B cell (primary cell): ENCODE measurements around the gene EGFLAM. TPM values are rescaled to one million over a fixed set of nuclear protein-coding genes. Genes with fewer than 3 reads are reported as not detected.

Experiments
- ATAC-seq: fragments of 200-7000 bp; cut with Tn5 transposase; one replicate; pipeline ENCODE4 v1.10.0; 2021; ENCODE audit warnings: low read depth, mild to moderate bottlenecking, moderate number of reproducible peaks, moderate library complexity
- CTCF ChIA-PET: fragments of 350-600 bp; sonication (Branson Sonifier 250); formaldehyde crosslinking; loops from one replicate; lab custom pipeline; 2021; ENCODE audit warnings: antibody characterized with exemption, inconsistent platforms; lab: Charles Lee
- POLR2A ChIA-PET: fragments of 350-600 bp; sonication (Branson Sonifier 250); formaldehyde crosslinking; loops from one replicate; lab custom pipeline; 2021; ENCODE audit warnings: antibody characterized with exemption; lab: Charles Lee
- DNase-seq: peaks from one replicate; pipeline ENCODE4 v3.0.0; 2013
- H2AFZ ChIP-seq: 2 replicates; pipeline ENCODE4 v1.6.1; 2012; ENCODE audit warnings: mild to moderate bottlenecking, low read depth, low read length; ENCODE audit not compliant: insufficient read depth, poor library complexity, severe bottlenecking
- H3K27ac ChIP-seq, 2 donors: 1 replicate in 1 of 2; 2 replicates in 1 of 2; pipeline ENCODE4 v1.5.1; 2012 to 2013; ENCODE audit warnings: low read length in 2 of 2, mild to moderate bottlenecking in 2 of 2, moderate library complexity in 1 of 2
- H3K27me3 ChIP-seq, 4 experiments: fragments of 200-600 bp in 1 of 4; sonication (generic) in 1 of 4; replicated peaks in 1 of 4; 1 replicate in 2 of 4; 2 replicates in 2 of 4; pipeline versions ENCODE4 v1.6.1 to v1.7.0; 2013 to 2016; ENCODE audit warnings: low read length in 3 of 4, mild to moderate bottlenecking in 2 of 4, mixed read lengths in 1 of 4, moderate library complexity in 1 of 4; ENCODE audit not compliant: insufficient read depth in 4 of 4, control insufficient read depth in 3 of 4; ENCODE audit errors: control extremely low read depth in 1 of 4
- H3K36me3 ChIP-seq, 2 experiments: replicated peaks in 1 of 2; 1 replicate in 1 of 2; 2 replicates in 1 of 2; pipeline versions ENCODE4 v1.6.1 to v1.7.1; 2013; ENCODE audit warnings: low read length in 1 of 2; ENCODE audit not compliant: insufficient read depth in 2 of 2, control insufficient read depth in 1 of 2; ENCODE audit errors: control extremely low read depth in 1 of 2, extremely low read depth in 1 of 2
- H3K4me1 ChIP-seq, 2 donors: fragments of 200-600 bp in 1 of 2; sonication (generic) in 1 of 2; 1 replicate in 1 of 2; 2 replicates in 1 of 2; pipeline versions ENCODE4 v1.5.1 to v1.6.1; 2013 to 2017; ENCODE audit warnings: low read length in 2 of 2; ENCODE audit not compliant: control insufficient read depth in 2 of 2, insufficient read depth in 2 of 2
- H3K4me2 ChIP-seq: replicated peaks from 2 replicates; pipeline ENCODE3; 2012; ENCODE audit warnings: mild to moderate bottlenecking, low read depth, low read length; ENCODE audit not compliant: poor library complexity, severe bottlenecking
- H3K4me3 ChIP-seq, 5 experiments: fragments of 200-600 bp in 1 of 5; sonication (generic) in 1 of 5; 1 replicate in 3 of 5; 2 replicates in 2 of 5; pipeline versions ENCODE4 v1.5.1 to v1.7.0; 2011 to 2016; ENCODE audit warnings: low read length in 4 of 5, mild to moderate bottlenecking in 4 of 5, low read depth in 2 of 5, control low read depth in 1 of 5, moderate library complexity in 1 of 5; ENCODE audit not compliant: insufficient read depth in 1 of 5; ENCODE audit errors: control extremely low read depth in 1 of 5, extremely low read depth in 1 of 5
- H3K79me2 ChIP-seq: fragments of 200-600 bp; sonication (generic); one replicate; pipeline ENCODE4 v1.6.0; 2016; ENCODE audit warnings: low read length; ENCODE audit not compliant: control insufficient read depth, insufficient read depth
- H3K9ac ChIP-seq: fragments of 200-600 bp; sonication (generic); 2 replicates; pipeline ENCODE4 v1.6.1; 2017; ENCODE audit warnings: mild to moderate bottlenecking, low read length, moderate library complexity
- H3K9me3 ChIP-seq, 3 donors: one replicate each; pipeline versions ENCODE4 v1.6.1 to v1.7.1; 2013; ENCODE audit warnings: low read length in 2 of 3; ENCODE audit not compliant: control insufficient read depth in 2 of 3, insufficient read depth in 1 of 3; ENCODE audit errors: control extremely low read depth in 1 of 3
- H4K20me1 ChIP-seq: 2 replicates; pipeline ENCODE4 v1.6.0; 2012; ENCODE audit warnings: mild to moderate bottlenecking, low read length; ENCODE audit not compliant: insufficient read depth, control insufficient read depth, poor library complexity, severe bottlenecking
- H3K27ac Mint-ChIP-seq: one replicate; pipeline ENCODE4 v1.8.0; 2021; ENCODE audit warnings: mixed read lengths
- H3K27me3 Mint-ChIP-seq: one replicate; pipeline ENCODE4 v1.8.0; 2021; ENCODE audit warnings: mixed read lengths
- H3K4me1 Mint-ChIP-seq: one replicate; pipeline ENCODE4 v1.8.0; 2021; ENCODE audit warnings: mixed read lengths
- H3K4me3 Mint-ChIP-seq: one replicate; pipeline ENCODE4 v1.8.0; 2021; ENCODE audit warnings: mixed read lengths
- H3K9me3 Mint-ChIP-seq: one replicate; pipeline ENCODE4 v1.8.0; 2022; ENCODE audit warnings: mixed read lengths; ENCODE audit not compliant: insufficient read depth
- EZH2 ChIP-seq: IDR thresholded peaks from 2 replicates; pipeline ENCODE4 v1.6.1; 2012; ENCODE audit warnings: borderline replicate concordance, low read depth, mild to moderate bottlenecking, moderate library complexity, low read length; ENCODE audit not compliant: insufficient read depth, poor library complexity, severe bottlenecking
- WGBS: methylation state at CpG from one replicate; pipeline ENCODE4 v1.1.5; 2013; ENCODE audit warnings: missing lambda C conversion rate; ENCODE audit not compliant: insufficient coverage; 5-methylcytosine and 5-hydroxymethylcytosine counted together
- intact Hi-C: fragments of 100-400 bp; cut with micrococcal nuclease; formaldehyde crosslinking; loops from one replicate; pipeline ENCODE4 v1.10.0; 2022
- polyA plus RNA-seq: library from polyadenylated mRNA; depleted of rRNA; stranded (reverse); fragments of >200 nt; gene quantifications from 2 replicates; pipeline ENCODE4 v1.2.3, GENCODE V29; 2012
- total RNA-seq, 2 donors: library from RNA; stranded (reverse); fragments of 120-200 nt in 1 of 2; gene quantifications; 1 replicate in 1 of 2; 2 replicates in 1 of 2; pipeline versions ENCODE4 v1.2.3 to v1.2.4, GENCODE V29; 2013 to 2022
- TF ChIP-seq, protein P1 (sequence below): fragments of 200-600 bp; IDR thresholded peaks from one replicate; pipeline ENCODE4 v1.8.0; 2022; ENCODE audit warnings: antibody characterized with exemption, mild to moderate bottlenecking

The EGFLAM gene
- total and polyA plus RNA-seq, 2 donors (not counting 1 experiment from before 2014, with no cell fraction given): not detected

GRCh38 chr5:38228914-38229313 lies 29.4 kb upstream of the EGFLAM start:
- Histone ChIP-seq H3K9ac (no peak overlapping the region), H2AFZ (no peak overlapping the region), H3K27me3 (no peaks in the 10 kb centered on the region), H3K4me1 (no peaks in the 10 kb centered on the region), H4K20me1 (no peaks in the 10 kb centered on the region), H3K4me2 (no peak overlapping the region), H3K9me3 (no peaks in the 10 kb centered on the region), H3K27ac (no peak overlapping the region), H3K36me3 (no peaks in the 10 kb centered on the region), H3K4me3 (no peak overlapping the region), H3K79me2 (no peaks in the 10 kb centered on the region)
- no peaks in the 10 kb centered on the region for H3K4me1 Mint-ChIP-seq
- no peak for ATAC-seq
- no peaks in the 10 kb centered on the region for H3K27me3 Mint-ChIP-seq
- H3K27ac Mint-ChIP-seq: no peak overlapping the region
- 38% methylated on average over 2 of the region's 6 CpGs for WGBS
- intact Hi-C loops: no loop called here
- no peak overlapping the region for H3K4me3 Mint-ChIP-seq
- H3K9me3 Mint-ChIP-seq: no peaks in the 10 kb centered on the region
- TF ChIP-seq, protein P1, sequence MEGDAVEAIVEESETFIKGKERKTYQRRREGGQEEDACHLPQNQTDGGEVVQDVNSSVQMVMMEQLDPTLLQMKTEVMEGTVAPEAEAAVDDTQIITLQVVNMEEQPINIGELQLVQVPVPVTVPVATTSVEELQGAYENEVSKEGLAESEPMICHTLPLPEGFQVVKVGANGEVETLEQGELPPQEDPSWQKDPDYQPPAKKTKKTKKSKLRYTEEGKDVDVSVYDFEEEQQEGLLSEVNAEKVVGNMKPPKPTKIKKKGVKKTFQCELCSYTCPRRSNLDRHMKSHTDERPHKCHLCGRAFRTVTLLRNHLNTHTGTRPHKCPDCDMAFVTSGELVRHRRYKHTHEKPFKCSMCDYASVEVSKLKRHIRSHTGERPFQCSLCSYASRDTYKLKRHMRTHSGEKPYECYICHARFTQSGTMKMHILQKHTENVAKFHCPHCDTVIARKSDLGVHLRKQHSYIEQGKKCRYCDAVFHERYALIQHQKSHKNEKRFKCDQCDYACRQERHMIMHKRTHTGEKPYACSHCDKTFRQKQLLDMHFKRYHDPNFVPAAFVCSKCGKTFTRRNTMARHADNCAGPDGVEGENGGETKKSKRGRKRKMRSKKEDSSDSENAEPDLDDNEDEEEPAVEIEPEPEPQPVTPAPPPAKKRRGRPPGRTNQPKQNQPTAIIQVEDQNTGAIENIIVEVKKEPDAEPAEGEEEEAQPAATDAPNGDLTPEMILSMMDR: no peak
- DNase-seq: no peak
- ChIA-PET CTCF (no interaction called here), POLR2A (no interaction called here)

DNA sequence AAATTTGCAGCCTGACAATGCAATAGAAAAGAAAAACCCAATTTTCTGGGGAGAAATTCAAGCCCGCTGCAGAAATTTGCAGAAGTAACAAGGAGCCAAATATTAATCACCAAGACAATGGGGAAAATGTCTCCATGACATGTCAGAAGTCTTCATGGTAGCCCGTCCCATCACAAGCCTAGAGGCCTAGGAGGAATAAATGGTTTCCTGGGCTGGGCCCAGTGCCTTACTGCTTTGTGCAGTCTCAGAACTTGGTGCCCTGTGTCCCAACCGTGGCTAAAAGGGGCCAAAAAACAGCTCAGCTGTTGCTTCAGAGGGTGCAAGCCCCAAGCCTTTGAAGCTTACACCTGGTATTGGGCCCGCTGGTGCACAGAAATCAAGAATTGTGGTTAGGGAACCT lies 23.6 kb upstream of the EGFLAM start:
- no peaks in the 10 kb centered on the region for H3K27me3 Mint-ChIP-seq

More for the DNA sequence above, 23.6 kb upstream of the EGFLAM start:
- no peak overlapping the region for H3K27ac ChIP-seq
- H3K36me3 ChIP-seq: no peaks in the 10 kb centered on the region
- no peak overlapping the region for H3K27ac Mint-ChIP-seq
- H3K27me3 ChIP-seq: no peaks in the 10 kb centered on the region
- H4K20me1 ChIP-seq: no peaks in the 10 kb centered on the region
- no peak overlapping the region for H3K4me3 ChIP-seq
- no peaks in the 10 kb centered on the region for H3K79me2 ChIP-seq
- no peak overlapping the region for H3K4me3 Mint-ChIP-seq
- peaks cover 5% of the 10 kb centered on the region for H3K9me3 Mint-ChIP-seq
- H3K4me2 ChIP-seq: no peak overlapping the region
- CTCF ChIA-PET: no interaction called here
- H3K9me3 ChIP-seq: peaks cover 0 to 7% (median 0%) of the 10 kb centered on the region in 3 donors
- POLR2A ChIA-PET: no interaction called here
- no peaks in the 10 kb centered on the region for H3K4me1 Mint-ChIP-seq
- no peak overlapping the region for H2AFZ ChIP-seq
- no peak for DNase-seq
- no peak overlapping the region for H3K9ac ChIP-seq
- intact Hi-C loops: no loop called here
- no peaks in the 10 kb centered on the region for H3K4me1 ChIP-seq
- ATAC-seq: no peak
- WGBS: 80% methylated on average over 4 of the region's 4 CpGs
- TF ChIP-seq, protein P1: no peak
- TF ChIP-seq EZH2: no peak
